Neuron (in vitro differentiated cells): Measurements from ENCODE around the gene CIAPIN1.
"Not testable (repeated sequence)": the region's sequence is repeated elsewhere in the genome, so short reads cannot be mapped to it uniquely, and the experiment has no call there.

ENCODE experiments used
- H2AFZ ChIP-seq: one replicate; pipeline ENCODE4 v1.6.1; 2013; ENCODE audit warnings: low read depth, mild to moderate bottlenecking, inconsistent platforms, low read length, moderate library complexity
- H3K27me3 ChIP-seq: one replicate; pipeline ENCODE4 v1.6.1; 2013; ENCODE audit warnings: low read length; ENCODE audit not compliant: insufficient read depth
- H3K36me3 ChIP-seq: one replicate; pipeline ENCODE4 v1.6.1; 2013; ENCODE audit warnings: low read length; ENCODE audit not compliant: insufficient read depth
- H3K4me1 ChIP-seq: one replicate; pipeline ENCODE4 v1.6.1; 2013; ENCODE audit warnings: low read length; ENCODE audit not compliant: insufficient read depth
- H3K4me3 ChIP-seq: 2 replicates; pipeline ENCODE4 v1.5.1; 2013; ENCODE audit warnings: mild to moderate bottlenecking, low read length, moderate library complexity
- H3K9me3 ChIP-seq: one replicate; pipeline ENCODE4 v1.6.1; 2013; ENCODE audit warnings: low read length

Gene CIAPIN1

GRCh38 chr16:57401943-57402640 lies 45.1 kb downstream of the CIAPIN1 start:
- H3K4me1 ChIP-seq, result no peaks in the 10 kb centered on the region
- H3K9me3 ChIP-seq, result no peaks in the 10 kb centered on the region
- H2AFZ ChIP-seq, result no peak overlapping the region
- peaks cover 4% of the 10 kb centered on the region for H3K27me3 ChIP-seq
- no peak overlapping the region for H3K4me3 ChIP-seq
- no peaks in the 10 kb centered on the region for H3K36me3 ChIP-seq

GRCh38 chr16:57397493-57397892 lies 49.7 kb downstream of the CIAPIN1 start:
- H3K4me1 ChIP-seq, H3K27me3 ChIP-seq: not testable (repeated sequence)

DNA sequence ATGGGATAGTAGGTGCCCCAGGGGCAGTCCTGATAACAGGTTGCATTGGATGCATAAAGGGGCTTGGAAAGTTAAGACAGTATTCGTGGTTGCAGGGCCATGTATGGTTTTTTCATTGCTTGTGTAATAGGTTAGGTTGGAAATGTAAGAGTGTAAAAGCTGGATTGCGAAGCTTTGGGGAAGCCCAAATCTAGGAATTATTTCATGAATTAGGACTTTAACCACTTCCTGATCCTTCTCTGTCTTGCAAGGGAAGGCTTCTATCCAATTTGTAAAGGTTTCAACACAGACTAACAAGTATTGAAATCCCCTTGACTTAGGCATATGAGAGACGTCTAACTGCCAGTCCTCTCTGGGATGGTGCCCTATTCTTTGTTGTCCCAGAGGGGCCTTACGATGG lies 50.4 kb downstream of the CIAPIN1 start:
- Histone ChIP-seq H3K27me3 (no peaks in the 10 kb centered on the region), H3K36me3 (no peaks in the 10 kb centered on the region), H3K9me3 (no peaks in the 10 kb centered on the region), H3K4me3 (no peak overlapping the region), H3K4me1 (no peaks in the 10 kb centered on the region), H2AFZ (no peak overlapping the region)

More at GRCh38 chr16:57397493-57397892, 49.7 kb downstream of the CIAPIN1 start:
- not testable (repeated sequence) for H3K9me3 ChIP-seq, H2AFZ ChIP-seq, H3K4me3 ChIP-seq, H3K36me3 ChIP-seq

- H3K27me3 ChIP-seq, result no peaks in the 10 kb centered on the region
- no peaks in the 10 kb centered on the region for H3K9me3 ChIP-seq
- H3K36me3 ChIP-seq, result no peaks in the 10 kb centered on the region
- H2AFZ ChIP-seq, result no peak overlapping the region
- H3K4me1 ChIP-seq, result no peaks in the 10 kb centered on the region
- H3K4me3 ChIP-seq, result no peak overlapping the region
Observed at GRCh38 chr16:57395026-57395425, 52.2 kb downstream of the CIAPIN1 start.

DNA sequence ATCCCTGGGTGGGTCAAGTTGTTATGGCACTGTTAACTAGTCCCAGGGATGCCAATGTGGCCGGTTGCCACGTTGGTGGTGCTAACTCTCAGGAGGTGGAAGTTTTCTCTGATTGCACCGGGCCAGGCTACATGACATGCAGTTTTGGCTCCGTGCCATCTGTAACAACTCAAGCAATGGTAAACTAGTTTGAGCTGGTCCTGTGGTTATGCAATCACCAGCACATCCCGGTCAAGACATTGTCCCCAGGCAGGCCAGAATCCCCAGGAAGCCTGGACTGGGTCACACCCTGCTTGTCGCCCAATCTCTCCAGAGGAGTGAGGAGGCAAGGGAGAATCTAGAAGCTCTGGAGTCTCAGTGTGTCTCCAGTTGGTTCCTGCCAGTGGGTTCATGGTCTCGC lies 52.7 kb downstream of the CIAPIN1 start:
- no peaks in the 10 kb centered on the region for H3K27me3 ChIP-seq

DNA sequence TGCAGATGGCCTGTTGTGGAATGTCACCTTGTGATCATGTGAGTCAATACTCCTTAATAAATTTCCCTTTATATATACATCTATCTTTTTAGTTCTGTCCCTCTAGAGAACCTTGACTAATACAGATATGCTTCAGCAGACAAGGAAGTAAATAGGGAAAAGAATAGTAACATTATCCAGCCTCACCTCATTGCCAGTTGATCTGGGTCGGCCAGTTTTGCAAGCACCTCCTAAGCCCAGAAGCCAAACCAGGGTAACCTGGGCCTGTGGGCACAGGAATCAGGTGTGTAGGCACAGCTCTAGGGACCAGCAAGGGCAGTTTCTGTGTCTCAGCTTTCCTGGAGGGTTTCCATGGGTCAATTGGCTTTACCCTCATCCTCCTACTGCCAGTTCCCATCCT lies 54.5 kb downstream of the CIAPIN1 start:
- Histone ChIP-seq H3K27me3 (no peaks in the 10 kb centered on the region), H3K36me3 (no peaks in the 10 kb centered on the region), H2AFZ (no peak overlapping the region), H3K9me3 (no peaks in the 10 kb centered on the region), H3K4me3 (no peak overlapping the region), H3K4me1 (no peaks in the 10 kb centered on the region)

More for the DNA sequence above, 52.7 kb downstream of the CIAPIN1 start:
- Histone ChIP-seq H3K4me3 (no peak overlapping the region), H3K9me3 (no peaks in the 10 kb centered on the region), H2AFZ (no peak overlapping the region), H3K4me1 (no peaks in the 10 kb centered on the region), H3K36me3 (no peaks in the 10 kb centered on the region)

- H3K36me3 ChIP-seq, result no peaks in the 10 kb centered on the region
- H2AFZ ChIP-seq, result no peak overlapping the region
- no peaks in the 10 kb centered on the region for H3K27me3 ChIP-seq
- no peaks in the 10 kb centered on the region for H3K4me1 ChIP-seq
- H3K4me3 ChIP-seq, result no peak overlapping the region
- H3K9me3 ChIP-seq, result no peaks in the 10 kb centered on the region
Observed at GRCh38 chr16:57391708-57392107, 55.5 kb downstream of the CIAPIN1 start.

DNA sequence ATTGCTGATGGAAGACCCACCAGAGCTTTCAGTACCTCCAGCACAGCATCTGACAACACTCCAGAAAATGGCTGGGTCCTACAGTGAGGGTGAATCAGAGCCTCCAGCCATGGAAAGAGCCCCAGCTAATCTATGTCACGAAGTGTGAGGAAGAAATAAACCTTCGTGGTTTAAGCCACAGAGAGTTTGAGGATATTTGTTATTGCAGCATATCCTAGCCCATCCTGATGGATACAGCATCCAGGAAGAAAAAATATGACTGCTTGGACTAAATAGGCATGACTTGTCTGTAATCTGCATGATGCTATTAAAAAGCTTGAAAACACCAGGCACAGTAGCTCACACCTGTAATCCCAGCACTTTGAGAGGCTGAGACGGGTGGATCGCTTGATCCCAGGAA lies 55.9 kb downstream of the CIAPIN1 start:
- Histone ChIP-seq H3K36me3 (no peaks in the 10 kb centered on the region), H3K9me3 (no peaks in the 10 kb centered on the region), H2AFZ (no peak overlapping the region), H3K4me1 (no peaks in the 10 kb centered on the region), H3K4me3 (no peak overlapping the region), H3K27me3 (no peaks in the 10 kb centered on the region)

DNA sequence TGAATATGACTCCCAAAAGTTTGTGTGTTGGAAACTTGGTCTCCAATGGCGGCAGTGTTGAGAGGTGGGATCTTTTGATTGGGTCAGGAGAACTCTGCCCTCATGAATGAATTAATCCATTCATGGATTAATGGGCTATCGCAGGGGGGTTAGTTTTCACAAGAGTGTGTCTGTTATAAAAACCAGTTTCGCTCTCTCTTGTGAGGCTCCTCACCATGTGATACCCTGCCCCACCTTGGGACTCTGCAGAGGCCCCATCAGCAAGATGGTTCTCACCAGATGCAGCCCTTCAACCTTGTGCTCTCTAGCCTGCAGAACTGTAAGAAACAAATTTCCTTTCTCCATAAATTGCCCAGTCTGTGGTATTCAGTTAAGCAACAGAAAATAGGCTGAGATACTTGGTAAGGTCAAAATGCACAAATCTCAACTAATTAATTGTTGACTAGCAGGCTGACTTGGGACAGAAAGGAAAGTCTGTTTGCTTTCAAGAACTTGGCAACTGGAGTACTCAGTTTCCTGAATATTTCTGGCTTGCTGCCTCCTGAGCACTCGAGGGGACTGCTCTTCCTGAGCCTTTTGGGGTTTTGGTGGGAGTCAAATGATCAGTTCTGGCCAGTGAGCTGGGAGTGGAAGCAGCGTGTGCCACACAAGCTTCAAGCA lies 56.4 kb downstream of the CIAPIN1 start:
- Histone ChIP-seq H3K27me3 (no peaks in the 10 kb centered on the region), H2AFZ (no peak overlapping the region), H3K9me3 (no peaks in the 10 kb centered on the region), H3K36me3 (no peaks in the 10 kb centered on the region), H3K4me1 (no peaks in the 10 kb centered on the region), H3K4me3 (no peak overlapping the region)

GRCh38 chr16:57389087-57389468 lies 58.1 kb downstream of the CIAPIN1 start:
- H3K4me1 ChIP-seq, result no peaks in the 10 kb centered on the region
- H3K4me3 ChIP-seq, result no peak overlapping the region
- H2AFZ ChIP-seq, result no peak overlapping the region
- no peaks in the 10 kb centered on the region for H3K27me3 ChIP-seq
- no peaks in the 10 kb centered on the region for H3K9me3 ChIP-seq
- no peaks in the 10 kb centered on the region for H3K36me3 ChIP-seq

GRCh38 chr16:57388359-57389086 lies 58.7 kb downstream of the CIAPIN1 start:
- Histone ChIP-seq H3K27me3 (no peaks in the 10 kb centered on the region), H3K36me3 (no peaks in the 10 kb centered on the region), H3K4me1 (no peaks in the 10 kb centered on the region), H3K4me3 (no peak overlapping the region), H3K9me3 (no peaks in the 10 kb centered on the region), H2AFZ (no peak overlapping the region)

GRCh38 chr16:57387598-57388354 lies 59.4 kb downstream of the CIAPIN1 start:
- Histone ChIP-seq H2AFZ (no peak overlapping the region), H3K36me3 (no peaks in the 10 kb centered on the region), H3K27me3 (no peaks in the 10 kb centered on the region), H3K4me3 (no peak overlapping the region), H3K9me3 (no peaks in the 10 kb centered on the region), H3K4me1 (no peaks in the 10 kb centered on the region)
